ENCODE measurements around the gene SOX6. TPM values are rescaled to one million over a fixed set of nuclear protein-coding genes. Genes with fewer than 3 reads are reported as not detected.

SOX6 gene
- total RNA-seq, 4 donors from 2014 or later, result 25.3 to 42.3 (median 37.4) TPM

GRCh38 chr11:15967166-15967565 lies 389.2 kb downstream of the SOX6 start:
- no peak for TF ChIP-seq CTCF (IDR thresholded peaks at IDR 0.05 in 4 of 5, conservative IDR thresholded peaks at IDR 0.05 in 1 of 5)
- no peak for TF ChIP-seq POLR2A (IDR thresholded peaks at IDR 0.05)
- H3K4me3 ChIP-seq, result no peak overlapping the region
- peaks cover 39 to 44% of the 10 kb centered on the region in 2 donors for H3K4me1 ChIP-seq
- H3K27me3 ChIP-seq, result no peaks in the 10 kb centered on the region
- DNase-seq, result no peak
- in situ Hi-C loops (cut with MboI; ENCODE audit: low sequenced_read_pairs in 4 of 4), result loop anchor here in 1 of 4 donors (25.0 kb wide), 1 partner anchor 645 kb away; no protein-coding TSS in a partner anchor
- H3K36me3 ChIP-seq, result no peaks in the 10 kb centered on the region
- ATAC-seq, result no peak
- intact Hi-C loops (cut with DNase I; ENCODE audit: low total_unique reads), result no loop called here
- H3K9me3 ChIP-seq, result no peaks in the 10 kb centered on the region
- H3K27ac ChIP-seq, result peak overlapping the region; percentile 84 to 95 (median 92)

- Histone ChIP-seq H3K4me1 (peaks cover 34 to 36% of the 10 kb centered on the region in 2 donors), H3K9me3 (no peaks in the 10 kb centered on the region), H3K36me3 (no peaks in the 10 kb centered on the region), H3K27me3 (no peaks in the 10 kb centered on the region), H3K4me3 (no peak overlapping the region), H3K27ac (peak overlapping the region; percentile 45 to 95 (median 72))
- ATAC-seq (no peak), DNase-seq (no peak)
- TF ChIP-seq CTCF (IDR thresholded peaks at IDR 0.05 in 4 of 5, conservative IDR thresholded peaks at IDR 0.05 in 1 of 5) (no peak), POLR2A (IDR thresholded peaks at IDR 0.05) (no peak)
- in situ Hi-C loops (cut with MboI; ENCODE audit: low sequenced_read_pairs in 4 of 4) (loop anchor here in 1 of 4 donors (25.0 kb wide), 1 partner anchor 647 kb away; no protein-coding TSS in a partner anchor), intact Hi-C loops (cut with DNase I; ENCODE audit: low total_unique reads) (no loop called here)
Observed at GRCh38 chr11:15965562-15966250, 390.6 kb downstream of the SOX6 start.

GRCh38 chr11:15963266-15963665 lies 393.1 kb downstream of the SOX6 start:
- TF ChIP-seq CTCF (IDR thresholded peaks at IDR 0.05 in 4 of 5, conservative IDR thresholded peaks at IDR 0.05 in 1 of 5), result no peak
- no peak for TF ChIP-seq POLR2A (IDR thresholded peaks at IDR 0.05)

GRCh38 chr11:15958910-15959309 lies 397.4 kb downstream of the SOX6 start:
- no peak overlapping the region for H3K27ac ChIP-seq
- H3K4me1 ChIP-seq, result no peaks in the 10 kb centered on the region
- H3K36me3 ChIP-seq, result no peaks in the 10 kb centered on the region
- intact Hi-C loops (cut with DNase I; ENCODE audit: low total_unique reads) (no loop called here), in situ Hi-C loops (cut with MboI; ENCODE audit: low sequenced_read_pairs in 4 of 4) (loop anchor here in 1 of 4 donors (25.0 kb wide), 1 partner anchor 653 kb away; no protein-coding TSS in a partner anchor)
- no peak for TF ChIP-seq POLR2A (IDR thresholded peaks at IDR 0.05)
- no peak for TF ChIP-seq CTCF (IDR thresholded peaks at IDR 0.05 in 4 of 5, conservative IDR thresholded peaks at IDR 0.05 in 1 of 5)
- DNase-seq, result no peak
- no peak overlapping the region for H3K4me3 ChIP-seq
- no peaks in the 10 kb centered on the region for H3K9me3 ChIP-seq
- ATAC-seq, result no peak
- H3K27me3 ChIP-seq, result no peaks in the 10 kb centered on the region

More at GRCh38 chr11:15963266-15963665, 393.1 kb downstream of the SOX6 start:
- peaks cover 13 to 14% of the 10 kb centered on the region in 2 donors for H3K4me1 ChIP-seq
- H3K27ac ChIP-seq, result no peak overlapping the region
- intact Hi-C loops (cut with DNase I; ENCODE audit: low total_unique reads) (no loop called here), in situ Hi-C loops (cut with MboI; ENCODE audit: low sequenced_read_pairs in 4 of 4) (loop anchor here in 1 of 4 donors (25.0 kb wide), 1 partner anchor 649 kb away; no protein-coding TSS in a partner anchor)
- H3K27me3 ChIP-seq, result no peaks in the 10 kb centered on the region
- DNase-seq, result no peak
- H3K4me3 ChIP-seq, result no peak overlapping the region
- H3K36me3 ChIP-seq, result no peaks in the 10 kb centered on the region
- no peaks in the 10 kb centered on the region for H3K9me3 ChIP-seq
- ATAC-seq, result no peak
